Progenitor cell of endocrine pancreas (in vitro differentiated cells): ENCODE data around the gene PTBP3. TPM values are rescaled to one million over a fixed set of nuclear protein-coding genes. Genes with fewer than 3 reads are reported as not detected.
"Not testable (repeated sequence)": the region's sequence is repeated elsewhere in the genome, so short reads cannot be mapped to it uniquely, and the experiment has no call there.

ENCODE experiments used
- DNase-seq: peaks from one replicate; pipeline ENCODE4 v3.0.0; 2021; ENCODE audit warnings: low spot score; ENCODE audit not compliant: unreplicated experiment
- H3K27ac Mint-ChIP-seq: 2 replicates; pipeline ENCODE4 v1.8.0; 2021; ENCODE audit warnings: mild to moderate bottlenecking, moderate library complexity, mixed read lengths
- H3K27me3 Mint-ChIP-seq: 2 replicates; pipeline ENCODE4 v1.8.0; 2021; ENCODE audit warnings: mixed read lengths
- H3K36me3 Mint-ChIP-seq: 2 replicates; pipeline ENCODE4 v1.8.0; 2022; ENCODE audit warnings: mixed read lengths; ENCODE audit not compliant: insufficient read depth
- H3K4me1 Mint-ChIP-seq: 2 replicates; pipeline ENCODE4 v1.8.0; 2021; ENCODE audit warnings: low read depth, mixed read lengths
- H3K4me3 Mint-ChIP-seq: 2 replicates; pipeline ENCODE4 v1.8.0; 2021; ENCODE audit warnings: low read depth, mild to moderate bottlenecking, moderate library complexity, mixed read lengths
- H3K9me3 Mint-ChIP-seq: 2 replicates; pipeline ENCODE4 v1.8.0; 2021; ENCODE audit warnings: low read depth, mixed read lengths
- CTCF ChIP-seq: fragments of 200-600 bp; sonication (generic); IDR thresholded peaks from one replicate; pipeline ENCODE4 v1.5.0; 2021; ENCODE audit warnings: antibody characterized with exemption, mild to moderate bottlenecking; ENCODE audit not compliant: unreplicated experiment
- total RNA-seq: library from RNA; stranded (reverse); gene quantifications from 2 replicates; pipeline ENCODE4 v1.2.1, GENCODE V29; 2021

Gene PTBP3
- total RNA-seq, 1 donor from 2014 or later = 67.1 TPM

GRCh38 chr9:112377087-112377486, 43.7 kb upstream of the PTBP3 start:
- H3K9me3 Mint-ChIP-seq = peaks cover 4% of the 10 kb centered on the region
- no peaks in the 10 kb centered on the region for H3K27me3 Mint-ChIP-seq
- H3K4me3 Mint-ChIP-seq = no peak overlapping the region
- H3K4me1 Mint-ChIP-seq = peaks cover 17% of the 10 kb centered on the region
- DNase-seq = no peak
- H3K36me3 Mint-ChIP-seq = peaks cover 5% of the 10 kb centered on the region
- H3K27ac Mint-ChIP-seq = no peak overlapping the region
- TF ChIP-seq CTCF = no peak

GRCh38 chr9:112375361-112375760, 41.9 kb upstream of the PTBP3 start:
- H3K27me3 Mint-ChIP-seq = no peaks in the 10 kb centered on the region
- TF ChIP-seq CTCF = no peak
- DNase-seq = no peak

GRCh38 chr9:112374232-112374631, 40.8 kb upstream of the PTBP3 start:
- not testable (repeated sequence) for H3K36me3 Mint-ChIP-seq, DNase-seq, H3K27ac Mint-ChIP-seq, H3K27me3 Mint-ChIP-seq, H3K4me3 Mint-ChIP-seq
- Mint-ChIP-seq H3K9me3 (peaks cover 16% of the 10 kb centered on the region), H3K4me1 (peaks cover 13% of the 10 kb centered on the region)

More at GRCh38 chr9:112375361-112375760, 41.9 kb upstream of the PTBP3 start:
- Mint-ChIP-seq H3K27ac (no peak overlapping the region), H3K9me3 (peaks cover 8% of the 10 kb centered on the region), H3K4me1 (peaks cover 14% of the 10 kb centered on the region), H3K36me3 (peaks cover 5% of the 10 kb centered on the region), H3K4me3 (no peak overlapping the region)

- H3K27me3 Mint-ChIP-seq, H3K4me3 Mint-ChIP-seq, H3K27ac Mint-ChIP-seq, DNase-seq, H3K36me3 Mint-ChIP-seq: not testable (repeated sequence)
- Mint-ChIP-seq H3K9me3 (peaks cover 16% of the 10 kb centered on the region), H3K4me1 (peaks cover 11% of the 10 kb centered on the region)
Observed at GRCh38 chr9:112373666-112374065, 40.2 kb upstream of the PTBP3 start.

DNA sequence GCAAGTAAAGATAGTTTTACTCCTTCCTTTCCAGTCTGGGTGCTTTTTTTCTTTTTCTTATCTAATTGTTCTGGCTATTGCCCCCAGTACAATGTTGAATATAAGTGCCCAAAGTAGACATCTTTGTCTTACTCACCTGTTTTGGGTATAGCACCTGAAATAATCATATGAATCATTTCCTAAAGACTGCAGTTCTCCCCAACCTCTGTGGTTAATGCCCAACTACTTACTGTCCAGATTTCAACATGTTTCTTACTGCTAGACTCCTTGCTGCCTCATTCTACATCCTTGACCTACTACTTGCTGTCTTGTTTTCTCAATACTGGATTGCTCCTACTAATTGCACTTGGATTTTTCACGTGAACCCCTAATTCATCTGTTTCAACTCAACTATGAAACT, 37.6 kb upstream of the PTBP3 start:
- H3K27ac Mint-ChIP-seq = no peak overlapping the region
- peaks cover 7% of the 10 kb centered on the region for H3K36me3 Mint-ChIP-seq
- peaks cover 21% of the 10 kb centered on the region for H3K9me3 Mint-ChIP-seq
- H3K4me3 Mint-ChIP-seq = no peak overlapping the region
- H3K4me1 Mint-ChIP-seq = no peaks in the 10 kb centered on the region
- DNase-seq = no peak
- H3K27me3 Mint-ChIP-seq = no peaks in the 10 kb centered on the region
- TF ChIP-seq CTCF = no peak

GRCh38 chr9:112369817-112370216, 36.4 kb upstream of the PTBP3 start:
- no peaks in the 10 kb centered on the region for H3K27me3 Mint-ChIP-seq
- H3K27ac Mint-ChIP-seq = no peak overlapping the region
- no peak for DNase-seq
- H3K4me3 Mint-ChIP-seq = no peak overlapping the region
- TF ChIP-seq CTCF = no peak
- no peaks in the 10 kb centered on the region for H3K4me1 Mint-ChIP-seq
- H3K9me3 Mint-ChIP-seq = peaks cover 29% of the 10 kb centered on the region
- peaks cover 7% of the 10 kb centered on the region for H3K36me3 Mint-ChIP-seq
